ENCODE results near the gene SOX15.

The SOX15 gene

GRCh38 chr17:7575959-7576358 is 13.9 kb downstream of the SOX15 start:
- no peaks in the 10 kb centered on the region for H3K9me3 ChIP-seq (ENCODE audit: control insufficient read depth, low read length)
- H3K4me3 ChIP-seq (ENCODE audit: extremely low read depth, insufficient read depth, low read length, poor library complexity, severe bottlenecking): no peak overlapping the region
- peak overlapping the region; percentile 20 for H3K27ac ChIP-seq (ENCODE audit: low read depth, low read length, severe bottlenecking)
- WGBS, 2 experiments (ENCODE audit: insufficient coverage in 2 of 2): 96 to 100% methylated on average over 5 to 7 of the region's 7 CpGs
- peaks cover 36% of the 10 kb centered on the region for H3K4me1 ChIP-seq (ENCODE audit: control insufficient read depth, insufficient read depth, low read length, poor library complexity, severe bottlenecking)
- peaks cover 74% of the 10 kb centered on the region for H3K36me3 ChIP-seq (ENCODE audit: control insufficient read depth, insufficient read depth, low read length)

- Histone ChIP-seq H3K36me3 (ENCODE audit: control insufficient read depth, insufficient read depth, low read length) (peaks cover 79% of the 10 kb centered on the region), H3K27ac (ENCODE audit: low read depth, low read length, severe bottlenecking) (peak overlapping the region; percentile 20), H3K9me3 (ENCODE audit: control insufficient read depth, low read length) (no peaks in the 10 kb centered on the region), H3K4me3 (ENCODE audit: extremely low read depth, insufficient read depth, low read length, poor library complexity, severe bottlenecking) (peak overlapping the region; percentile 99), H3K4me1 (ENCODE audit: control insufficient read depth, insufficient read depth, low read length, poor library complexity, severe bottlenecking) (peaks cover 40% of the 10 kb centered on the region)
- 90 to 100% methylated on average over 1 of the region's 1 CpG for WGBS, 2 experiments (ENCODE audit: insufficient coverage in 2 of 2)
These were observed 14.4 kb downstream of the SOX15 start for GRCh38 chr17:7575481-7575883.

- peaks cover 82% of the 10 kb centered on the region for H3K36me3 ChIP-seq (ENCODE audit: control insufficient read depth, insufficient read depth, low read length)
- peak overlapping the region; percentile 99 for H3K4me3 ChIP-seq (ENCODE audit: extremely low read depth, insufficient read depth, low read length, poor library complexity, severe bottlenecking)
- H3K4me1 ChIP-seq (ENCODE audit: control insufficient read depth, insufficient read depth, low read length, poor library complexity, severe bottlenecking): peaks cover 37% of the 10 kb centered on the region
- H3K9me3 ChIP-seq (ENCODE audit: control insufficient read depth, low read length): no peaks in the 10 kb centered on the region
- peak overlapping the region; percentile 96 for H3K27ac ChIP-seq (ENCODE audit: low read depth, low read length, severe bottlenecking)
- 25 to 31% methylated on average over 9 to 10 of the region's 15 CpGs for WGBS, 2 experiments (ENCODE audit: insufficient coverage in 2 of 2)
These were observed 15.5 kb downstream of the SOX15 start for GRCh38 chr17:7574176-7574953.

- peak overlapping the region; percentile 96 for H3K27ac ChIP-seq (ENCODE audit: low read depth, low read length, severe bottlenecking)
- H3K4me1 ChIP-seq (ENCODE audit: control insufficient read depth, insufficient read depth, low read length, poor library complexity, severe bottlenecking): peaks cover 29% of the 10 kb centered on the region
- H3K9me3 ChIP-seq (ENCODE audit: control insufficient read depth, low read length): no peaks in the 10 kb centered on the region
- peak overlapping the region; percentile 99 for H3K4me3 ChIP-seq (ENCODE audit: extremely low read depth, insufficient read depth, low read length, poor library complexity, severe bottlenecking)
- peaks cover 82% of the 10 kb centered on the region for H3K36me3 ChIP-seq (ENCODE audit: control insufficient read depth, insufficient read depth, low read length)
- WGBS, 2 experiments (ENCODE audit: insufficient coverage in 2 of 2): 0 to 1% methylated on average over 43 to 45 of the region's 71 CpGs
These were observed 16.4 kb downstream of the SOX15 start for GRCh38 chr17:7573324-7574080.

GRCh38 chr17:7572588-7573323 is 17.1 kb downstream of the SOX15 start:
- WGBS, 2 experiments (ENCODE audit: insufficient coverage in 2 of 2): 0 to 1% methylated on average over 67 of the region's 73 CpGs
- Histone ChIP-seq H3K9me3 (ENCODE audit: control insufficient read depth, low read length) (no peaks in the 10 kb centered on the region), H3K4me1 (ENCODE audit: control insufficient read depth, insufficient read depth, low read length, poor library complexity, severe bottlenecking) (peaks cover 27% of the 10 kb centered on the region), H3K27ac (ENCODE audit: low read depth, low read length, severe bottlenecking) (peak overlapping the region; percentile 96), H3K36me3 (ENCODE audit: control insufficient read depth, insufficient read depth, low read length) (peaks cover 78% of the 10 kb centered on the region), H3K4me3 (ENCODE audit: extremely low read depth, insufficient read depth, low read length, poor library complexity, severe bottlenecking) (peak overlapping the region; percentile 99)

- Histone ChIP-seq H3K4me1 (ENCODE audit: control insufficient read depth, insufficient read depth, low read length, poor library complexity, severe bottlenecking) (peaks cover 26% of the 10 kb centered on the region), H3K9me3 (ENCODE audit: control insufficient read depth, low read length) (no peaks in the 10 kb centered on the region), H3K27ac (ENCODE audit: low read depth, low read length, severe bottlenecking) (peak overlapping the region; percentile 89), H3K4me3 (ENCODE audit: extremely low read depth, insufficient read depth, low read length, poor library complexity, severe bottlenecking) (peak overlapping the region; percentile 49), H3K36me3 (ENCODE audit: control insufficient read depth, insufficient read depth, low read length) (peaks cover 77% of the 10 kb centered on the region)
- WGBS, 2 experiments (ENCODE audit: insufficient coverage in 2 of 2): 0 to 1% methylated on average over 9 to 11 of the region's 11 CpGs
These were observed 17.6 kb downstream of the SOX15 start for GRCh38 chr17:7572338-7572587.

- no peaks in the 10 kb centered on the region for H3K9me3 ChIP-seq (ENCODE audit: control insufficient read depth, low read length)
- no peak overlapping the region for H3K4me3 ChIP-seq (ENCODE audit: extremely low read depth, insufficient read depth, low read length, poor library complexity, severe bottlenecking)
- H3K36me3 ChIP-seq (ENCODE audit: control insufficient read depth, insufficient read depth, low read length): peaks cover 77% of the 10 kb centered on the region
- H3K27ac ChIP-seq (ENCODE audit: low read depth, low read length, severe bottlenecking): no peak overlapping the region
- WGBS, 2 experiments (ENCODE audit: insufficient coverage in 2 of 2): 94 to 99% methylated on average over 2 to 8 of the region's 10 CpGs
- H3K4me1 ChIP-seq (ENCODE audit: control insufficient read depth, insufficient read depth, low read length, poor library complexity, severe bottlenecking): peaks cover 22% of the 10 kb centered on the region
These were observed 19.5 kb downstream of the SOX15 start for GRCh38 chr17:7570351-7570750.

GRCh38 chr17:7569571-7569970 is 20.3 kb downstream of the SOX15 start:
- H3K27ac ChIP-seq (ENCODE audit: low read depth, low read length, severe bottlenecking): no peak overlapping the region
- H3K36me3 ChIP-seq (ENCODE audit: control insufficient read depth, insufficient read depth, low read length): peaks cover 77% of the 10 kb centered on the region
- no peaks in the 10 kb centered on the region for H3K9me3 ChIP-seq (ENCODE audit: control insufficient read depth, low read length)
- 80% methylated on average over 1 of the region's 5 CpGs; no CpG with 5 or more reads in 1 of the 2 experiments for WGBS, 2 experiments (ENCODE audit: insufficient coverage in 2 of 2)
- peaks cover 14% of the 10 kb centered on the region for H3K4me1 ChIP-seq (ENCODE audit: control insufficient read depth, insufficient read depth, low read length, poor library complexity, severe bottlenecking)
- no peak overlapping the region for H3K4me3 ChIP-seq (ENCODE audit: extremely low read depth, insufficient read depth, low read length, poor library complexity, severe bottlenecking)

- H3K4me3 ChIP-seq (ENCODE audit: extremely low read depth, insufficient read depth, low read length, poor library complexity, severe bottlenecking): peak overlapping the region; percentile 97
- peaks cover 22% of the 10 kb centered on the region for H3K4me1 ChIP-seq (ENCODE audit: control insufficient read depth, insufficient read depth, low read length, poor library complexity, severe bottlenecking)
- H3K27ac ChIP-seq (ENCODE audit: low read depth, low read length, severe bottlenecking): no peak overlapping the region
- H3K36me3 ChIP-seq (ENCODE audit: control insufficient read depth, insufficient read depth, low read length): peaks cover 51% of the 10 kb centered on the region
- no peaks in the 10 kb centered on the region for H3K9me3 ChIP-seq (ENCODE audit: control insufficient read depth, low read length)
- WGBS, 2 experiments (ENCODE audit: insufficient coverage in 2 of 2): 96% methylated on average over 27 to 28 of the region's 30 CpGs
These were observed 26.6 kb downstream of the SOX15 start for GRCh38 chr17:7563115-7563869.

GRCh38 chr17:7562208-7562605 is 27.7 kb downstream of the SOX15 start:
- Histone ChIP-seq H3K4me1 (ENCODE audit: control insufficient read depth, insufficient read depth, low read length, poor library complexity, severe bottlenecking) (peaks cover 30% of the 10 kb centered on the region), H3K4me3 (ENCODE audit: extremely low read depth, insufficient read depth, low read length, poor library complexity, severe bottlenecking) (peak overlapping the region; percentile 97), H3K27ac (ENCODE audit: low read depth, low read length, severe bottlenecking) (peak overlapping the region; percentile 66), H3K9me3 (ENCODE audit: control insufficient read depth, low read length) (no peaks in the 10 kb centered on the region), H3K36me3 (ENCODE audit: control insufficient read depth, insufficient read depth, low read length) (peaks cover 45% of the 10 kb centered on the region)
- 1 to 2% methylated on average over 17 to 24 of the region's 28 CpGs for WGBS, 2 experiments (ENCODE audit: insufficient coverage in 2 of 2)
